Hepatic stellate cell (primary cell): ENCODE measurements around the gene YPEL2.
"Not testable (repeated sequence)": the region's sequence is repeated elsewhere in the genome, so short reads cannot be mapped to it uniquely, and the experiment has no call there.

Experiments used
- DNase-seq: peaks from one replicate; pipeline ENCODE4 v3.0.0; 2011; ENCODE audit warnings: low spot score

YPEL2 gene

DNA sequence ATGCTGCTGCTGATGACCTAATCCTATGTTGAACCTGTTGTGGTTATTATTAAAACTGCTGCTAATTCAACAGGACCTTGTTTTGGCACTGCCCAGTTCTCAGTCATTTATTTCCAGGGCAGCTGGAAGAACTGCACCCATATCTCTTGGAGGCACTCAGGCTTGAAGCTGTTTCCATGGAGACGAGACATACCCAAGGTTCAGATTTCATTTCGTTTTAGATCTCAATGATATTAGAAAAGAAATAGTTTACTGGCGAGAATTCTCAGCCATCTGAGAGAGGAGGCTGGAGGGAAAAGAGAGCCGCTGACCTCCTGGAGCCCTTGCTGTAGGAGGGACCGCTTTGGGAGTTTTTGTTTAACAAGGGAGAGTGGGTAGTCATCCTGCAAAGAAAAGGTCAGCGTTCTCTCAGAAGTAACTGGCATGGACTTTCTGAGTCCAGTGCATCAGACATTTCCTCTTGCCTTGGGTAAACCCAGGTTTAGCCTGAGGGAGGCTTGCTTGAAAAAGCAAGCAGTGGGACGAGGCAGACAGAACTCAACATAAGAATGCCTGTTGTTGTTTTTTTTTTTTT is 75.4 kb downstream of the YPEL2 start:
- peak; percentile 65 for DNase-seq

DNA sequence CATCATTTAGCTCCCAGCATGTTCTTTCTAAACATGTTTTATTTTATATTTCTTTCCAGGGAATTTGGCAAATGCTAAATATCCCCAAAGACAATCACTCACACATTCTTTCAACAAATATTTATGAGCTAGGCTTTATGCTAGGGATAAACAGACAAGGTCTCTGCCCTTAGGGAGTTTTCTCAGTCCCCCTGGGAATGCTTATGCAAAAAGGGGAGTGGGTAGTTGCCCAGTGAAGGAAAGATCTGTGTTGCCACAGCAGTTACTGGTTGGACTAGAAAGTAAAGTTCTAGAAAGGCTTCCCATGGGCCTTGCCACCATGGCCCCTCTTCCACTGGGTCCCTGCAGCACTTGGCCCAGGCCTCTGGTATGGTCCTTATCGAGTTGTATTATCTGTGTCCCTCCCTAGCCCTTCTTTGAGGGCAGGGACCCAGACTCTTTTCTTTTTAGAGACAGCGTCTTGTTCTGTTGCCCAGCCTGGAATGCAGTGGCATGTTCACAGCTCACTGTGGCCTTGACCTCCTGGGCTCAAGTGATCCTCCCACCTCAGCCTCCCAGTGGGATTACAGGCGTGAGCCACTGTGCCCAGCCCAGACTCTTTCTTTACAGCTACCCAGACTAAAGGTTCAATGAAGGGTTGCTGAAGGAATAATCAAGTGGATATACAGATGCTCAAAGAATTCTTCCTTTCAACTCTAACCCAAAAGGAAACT is 78.0 kb downstream of the YPEL2 start:
- DNase-seq = no peak

DNA sequence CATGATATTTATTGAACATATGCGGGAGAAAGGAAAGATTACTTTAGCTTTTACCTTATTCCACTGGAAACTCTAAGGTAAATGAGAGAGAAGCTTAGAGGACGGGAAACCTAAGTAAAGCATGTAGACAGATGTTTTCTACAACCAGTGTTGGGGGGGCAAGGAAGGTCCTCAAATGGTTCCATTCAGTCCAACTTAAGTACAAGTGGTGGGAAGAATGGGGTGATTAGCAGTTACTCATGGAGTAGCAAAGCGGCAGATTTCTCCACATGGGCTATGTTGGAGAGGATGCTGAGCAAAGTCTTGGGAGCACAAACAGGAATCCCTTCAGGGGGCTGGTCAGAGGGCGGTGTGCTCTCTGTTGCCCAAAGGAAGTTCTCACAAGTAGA is 78.6 kb downstream of the YPEL2 start:
- DNase-seq = no peak

DNA sequence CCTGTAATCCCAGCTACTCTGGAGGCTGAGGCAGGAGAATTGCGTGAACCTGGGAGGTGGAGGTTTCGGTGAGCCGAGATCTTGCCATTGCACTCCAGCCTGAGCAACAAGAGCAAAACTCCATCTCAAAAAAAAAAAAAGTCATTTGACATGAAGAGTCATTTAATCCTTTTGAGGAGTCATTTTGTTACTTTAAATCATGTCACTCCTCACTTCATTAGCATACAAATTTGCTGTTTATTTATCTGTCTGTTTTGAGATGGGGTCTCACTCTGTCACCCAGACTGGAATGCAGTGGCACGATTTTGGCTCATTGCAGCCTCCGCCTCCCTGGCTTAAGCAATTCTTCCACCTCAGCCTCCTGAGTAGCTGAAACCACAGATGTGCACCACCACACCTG is 81.0 kb downstream of the YPEL2 start:
- not testable (repeated sequence) for DNase-seq

DNA sequence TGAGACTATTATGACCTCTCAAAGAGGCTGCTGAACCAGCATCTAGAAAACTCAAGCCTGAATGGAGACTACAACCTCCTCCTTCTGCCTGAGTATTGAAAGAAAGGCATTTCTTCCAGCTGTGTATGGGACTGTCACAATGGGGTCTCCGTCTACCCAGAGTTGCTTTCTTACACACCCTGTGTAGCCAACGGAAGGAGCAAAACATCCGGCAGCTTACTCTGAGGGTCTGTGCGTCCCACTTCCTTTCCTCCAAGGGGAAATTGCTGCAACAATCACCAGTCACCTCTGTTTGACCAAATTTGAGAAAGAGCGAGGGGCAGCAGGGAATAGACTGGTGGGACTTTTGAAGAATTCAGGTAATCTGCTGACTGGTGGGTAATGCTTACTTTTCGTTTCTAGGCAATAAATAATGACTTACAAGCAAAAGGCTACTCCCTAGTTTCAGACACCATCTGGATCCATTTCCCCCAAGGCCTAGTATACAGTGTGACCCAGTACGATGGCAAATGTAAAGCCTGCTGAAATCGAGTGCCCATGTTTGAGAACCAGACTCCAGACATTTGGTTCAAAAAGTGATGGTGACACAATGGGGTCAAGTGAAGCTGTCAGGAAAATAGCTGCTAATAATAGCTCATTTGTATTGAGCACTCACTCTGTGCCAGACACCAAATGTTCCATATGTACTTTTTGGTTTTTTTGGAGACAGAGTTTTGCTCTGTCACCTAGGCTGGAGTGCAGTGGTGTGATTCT is 81.7 kb downstream of the YPEL2 start:
- no peak for DNase-seq

DNA sequence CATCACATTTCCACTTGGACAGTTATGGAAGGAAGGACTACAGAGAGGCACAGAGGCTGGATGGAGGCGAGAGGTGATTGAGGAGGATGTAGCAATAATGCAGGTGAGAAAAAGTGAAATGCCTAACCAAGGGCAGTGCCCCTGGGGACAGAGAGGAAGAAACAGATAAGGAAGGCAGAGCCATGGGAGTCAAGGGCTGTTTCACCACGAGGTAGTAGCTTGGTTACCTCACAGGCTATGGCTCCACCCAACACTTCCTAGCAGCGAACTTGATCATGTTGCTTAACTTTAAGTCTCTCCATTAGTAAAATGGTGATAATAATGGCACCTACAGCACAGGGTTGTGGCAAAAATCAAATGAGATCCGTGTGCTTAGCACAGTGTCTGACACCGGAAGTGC is 83.9 kb downstream of the YPEL2 start:
- DNase-seq = no peak

DNA sequence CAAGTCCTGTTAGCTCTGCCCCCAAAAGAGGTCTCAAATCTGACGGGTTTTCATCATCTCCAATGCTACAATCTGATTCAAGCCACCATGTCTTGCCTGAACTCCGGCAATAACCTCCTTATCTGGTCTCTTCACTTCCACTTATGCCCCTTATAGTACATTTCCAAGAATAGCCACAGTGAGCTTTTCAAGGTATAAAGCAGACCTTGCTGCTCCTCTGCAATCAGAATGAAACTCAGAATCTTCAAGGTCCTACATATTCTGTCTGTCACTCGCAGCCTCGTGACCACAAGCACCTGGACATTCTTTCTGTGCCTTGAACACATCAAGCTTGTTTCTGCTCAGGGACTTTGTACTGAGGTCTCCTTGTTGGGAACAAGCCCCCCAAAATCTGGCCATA is 84.7 kb downstream of the YPEL2 start:
- no peak for DNase-seq

DNA sequence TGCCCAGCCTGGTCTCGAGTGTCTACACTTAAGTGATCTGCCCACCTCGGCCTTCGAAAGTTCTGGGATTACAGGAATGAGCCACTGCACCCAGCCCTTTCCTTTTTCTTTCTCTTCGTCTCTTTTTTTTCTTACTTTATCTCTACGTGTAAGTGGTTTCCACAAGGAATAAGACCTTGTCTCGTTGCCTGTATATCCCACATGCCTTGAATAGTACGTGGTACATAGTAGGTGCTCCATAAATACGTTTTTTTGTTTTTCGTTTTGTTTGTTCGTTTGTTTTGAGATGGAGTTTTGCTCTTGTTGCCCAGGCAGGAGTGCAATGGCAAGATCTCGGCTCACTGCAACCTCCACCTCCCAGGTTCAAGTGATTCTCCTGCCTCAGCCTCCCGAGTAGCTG is 86.0 kb downstream of the YPEL2 start:
- DNase-seq = no peak

DNA sequence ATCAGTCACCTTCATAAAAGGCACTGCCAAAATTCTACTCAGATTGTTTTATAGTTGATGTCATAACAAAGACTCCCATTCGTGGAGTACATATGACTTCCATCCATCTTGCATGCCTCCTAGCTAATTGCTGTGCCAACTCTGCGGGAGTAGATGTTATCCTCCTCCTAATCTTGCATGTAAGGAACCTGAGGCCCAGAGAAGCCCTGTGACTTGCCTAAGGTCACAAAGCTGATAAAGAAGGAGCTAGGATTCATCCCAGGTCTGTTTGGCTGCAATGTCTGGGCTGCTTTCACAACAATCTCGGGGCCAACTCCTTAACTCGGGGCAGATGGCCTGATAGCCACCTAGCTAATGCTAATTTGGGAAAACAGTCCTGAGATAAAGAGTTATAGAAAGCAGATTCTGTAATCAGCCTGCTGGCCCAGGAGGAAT is 87.3 kb downstream of the YPEL2 start:
- no peak for DNase-seq

DNA sequence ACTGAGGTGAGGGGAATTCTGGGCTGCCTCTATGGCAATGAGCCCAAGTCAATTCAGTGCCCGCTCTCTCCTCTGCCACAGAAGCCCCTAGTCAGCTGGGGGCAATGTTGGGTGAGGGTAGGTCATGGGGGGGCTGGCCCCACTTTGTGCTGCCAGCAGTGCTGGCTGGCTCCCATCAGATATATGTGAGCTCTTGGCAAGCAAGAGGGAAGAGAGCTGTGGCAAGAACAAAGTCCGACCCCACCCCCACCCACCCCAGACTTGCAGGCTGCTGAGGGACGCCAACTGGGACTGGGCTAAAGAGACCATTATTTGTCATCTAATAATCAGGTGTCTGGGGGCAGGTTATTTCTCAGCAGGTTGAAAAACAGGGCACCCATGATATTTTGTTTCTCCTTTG is 89.4 kb downstream of the YPEL2 start:
- DNase-seq = no peak

DNA sequence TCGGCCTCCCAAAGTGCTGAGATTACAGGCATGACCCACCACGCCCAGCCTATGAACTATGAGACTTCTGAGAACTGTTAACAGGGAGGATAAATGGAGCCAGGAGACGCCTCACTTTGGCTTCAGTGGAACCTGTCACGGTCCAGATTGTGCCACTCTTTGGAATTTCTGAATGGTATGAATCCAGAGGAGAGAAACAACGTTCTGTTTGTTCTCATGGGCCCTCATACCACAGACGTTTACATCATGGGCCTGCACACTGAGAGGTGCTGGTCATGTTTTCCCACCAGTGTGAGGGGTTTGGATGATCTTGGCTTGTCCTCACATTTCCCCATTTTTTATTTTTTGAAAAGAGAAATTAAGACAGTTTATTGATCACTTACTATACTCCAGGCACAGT is 90.3 kb downstream of the YPEL2 start:
- no peak for DNase-seq

DNA sequence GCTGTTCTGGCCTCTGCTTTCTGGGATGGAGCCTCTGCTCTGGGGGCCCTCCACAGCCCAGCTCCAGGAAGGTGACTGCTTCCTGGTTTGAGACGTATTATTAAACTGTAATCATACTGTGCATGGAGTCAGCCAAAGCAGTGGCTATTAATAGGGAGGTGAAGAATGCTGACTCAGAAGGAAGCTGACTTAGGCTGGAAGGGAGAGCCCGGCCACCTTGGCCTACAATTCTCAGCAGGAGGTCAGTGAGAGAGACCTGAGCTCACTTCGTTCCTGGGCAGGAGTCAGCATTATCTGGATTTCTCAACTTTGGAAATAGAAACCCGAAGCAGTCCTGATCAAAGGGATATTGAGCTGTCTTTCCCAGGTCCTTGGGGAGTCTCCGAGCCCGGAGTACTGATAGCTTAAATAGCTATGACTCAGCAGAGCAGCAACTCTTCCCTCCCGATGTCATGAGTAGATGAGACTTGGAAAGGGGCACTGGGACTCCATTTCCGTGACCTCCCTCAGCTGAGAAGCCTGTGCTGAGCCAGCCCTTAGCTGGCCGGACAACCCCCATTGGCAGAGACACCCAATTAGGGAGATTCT is 91.8 kb downstream of the YPEL2 start:
- peak; percentile 69 for DNase-seq

DNA sequence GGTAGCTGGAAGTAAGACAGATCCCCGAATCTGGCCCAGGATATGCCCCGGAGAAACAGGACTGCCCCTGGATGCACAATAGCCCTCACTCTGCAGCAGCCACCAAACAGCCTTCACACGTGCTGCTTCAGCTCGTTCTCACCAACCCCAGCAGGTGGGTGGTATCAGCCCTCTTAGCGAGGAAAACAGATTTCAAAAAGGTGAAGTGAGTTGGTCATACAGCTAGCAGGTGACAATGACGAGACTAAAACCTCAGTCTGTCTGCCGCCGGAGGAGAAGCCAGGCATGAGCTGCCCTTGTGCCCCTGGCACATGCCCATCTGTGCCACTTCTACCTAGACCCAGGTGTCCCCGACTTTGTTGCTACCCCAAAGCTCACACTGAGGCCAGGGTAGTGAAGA is 92.4 kb downstream of the YPEL2 start:
- no peak for DNase-seq

DNA sequence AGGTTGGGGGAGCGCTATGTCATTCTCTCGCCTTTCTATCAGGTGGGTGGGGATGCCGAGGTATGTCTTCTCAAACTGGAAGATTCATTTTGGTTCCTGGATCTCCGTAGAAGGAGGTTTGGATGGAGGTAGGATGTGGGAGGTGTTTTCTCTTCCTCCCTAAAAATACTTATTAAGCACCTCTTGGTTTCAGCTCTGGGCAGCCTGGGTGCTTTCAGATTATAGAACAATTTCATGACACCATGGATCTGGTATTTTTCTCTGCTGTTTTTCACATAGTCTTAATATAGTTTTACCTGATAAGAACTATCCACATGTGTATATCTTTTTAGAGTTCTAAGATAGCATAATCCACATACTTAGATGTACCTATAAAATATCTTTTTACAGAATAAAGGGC is 92.9 kb downstream of the YPEL2 start:
- DNase-seq = no peak

DNA sequence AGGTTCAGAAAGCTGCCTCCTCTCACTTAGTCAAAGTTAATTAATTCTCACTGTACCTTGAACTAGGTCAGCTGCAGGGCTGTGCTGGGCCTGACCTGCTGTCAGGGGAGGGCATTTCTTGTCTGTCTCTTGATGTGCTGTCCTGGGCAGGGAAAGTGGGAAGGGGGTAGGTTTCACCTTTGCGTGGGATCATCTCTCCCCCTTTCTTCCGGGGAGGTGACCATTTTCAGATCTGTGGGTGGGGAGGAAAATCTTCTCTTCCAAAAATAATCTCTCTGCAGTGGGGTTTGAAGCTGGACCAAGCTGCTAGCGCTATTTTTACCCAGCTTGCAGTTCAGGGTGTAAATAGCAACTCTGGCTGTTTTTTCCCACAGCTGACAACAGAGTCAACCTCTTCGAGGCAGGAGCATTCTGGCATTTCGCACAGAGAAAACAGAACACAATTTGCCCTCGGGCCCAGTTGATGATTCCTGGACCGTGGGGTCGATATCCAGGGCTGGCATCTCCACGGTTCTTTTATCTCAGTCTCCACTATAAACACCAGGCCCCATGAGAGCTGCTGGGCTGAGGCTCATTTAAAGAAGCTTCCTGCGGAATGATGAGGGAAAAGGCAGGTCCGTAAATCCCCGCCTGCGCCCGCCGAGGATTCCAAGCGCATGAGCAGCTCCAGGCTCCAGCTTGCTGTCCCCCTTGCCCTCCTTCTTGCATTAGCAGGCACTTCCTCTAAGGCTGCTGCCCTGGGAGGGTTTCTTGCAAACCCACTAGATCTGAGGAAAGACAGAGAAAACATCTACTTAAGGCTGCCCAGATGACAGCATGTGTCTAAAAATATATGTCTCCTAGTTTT is 93.9 kb downstream of the YPEL2 start:
- DNase-seq = peak; percentile 72

DNA sequence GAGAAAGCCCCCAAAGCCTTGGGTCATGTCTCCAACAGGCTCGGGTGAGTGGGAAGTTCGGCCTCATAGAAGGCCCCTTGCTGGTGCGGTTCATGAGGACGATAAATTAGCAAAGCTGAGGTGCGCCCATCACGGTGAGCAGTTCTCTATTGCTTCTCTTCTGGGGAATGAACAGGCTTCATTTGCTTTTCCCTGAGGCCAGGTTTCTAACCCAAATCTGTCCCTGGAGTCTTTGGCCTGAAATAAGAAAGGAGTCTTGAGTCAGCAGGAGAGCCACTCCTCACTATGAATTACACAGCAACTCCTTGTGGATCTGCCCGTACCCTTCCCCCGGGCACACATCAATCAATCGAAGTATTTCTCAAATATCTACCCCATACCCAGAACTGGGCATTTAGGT is 94.6 kb downstream of the YPEL2 start:
- DNase-seq = no peak

DNA sequence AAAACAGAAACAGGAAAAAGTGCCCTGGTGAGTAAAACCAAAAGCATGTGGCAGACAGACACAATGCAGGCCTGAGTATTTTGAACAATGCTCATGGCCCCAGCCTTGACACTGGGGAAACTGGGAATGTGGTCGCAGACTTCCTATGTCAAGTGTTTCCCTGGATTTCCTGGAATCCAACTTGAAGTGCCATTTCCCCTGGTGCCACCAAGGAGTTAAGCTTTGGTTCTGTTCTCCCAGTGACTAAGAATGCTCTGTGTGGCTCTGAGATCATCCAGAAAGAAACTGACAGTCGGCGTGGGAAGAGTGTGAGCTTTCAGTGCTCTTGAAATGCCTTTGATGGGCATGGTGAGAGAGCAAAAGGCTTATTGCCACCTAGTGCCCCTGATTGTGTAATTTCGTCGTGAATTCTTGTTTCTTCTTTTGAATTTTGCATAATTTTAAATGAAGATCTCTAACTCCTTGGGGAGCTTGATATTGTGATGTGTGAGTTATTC is 96.0 kb downstream of the YPEL2 start:
- DNase-seq = peak; percentile 68

DNA sequence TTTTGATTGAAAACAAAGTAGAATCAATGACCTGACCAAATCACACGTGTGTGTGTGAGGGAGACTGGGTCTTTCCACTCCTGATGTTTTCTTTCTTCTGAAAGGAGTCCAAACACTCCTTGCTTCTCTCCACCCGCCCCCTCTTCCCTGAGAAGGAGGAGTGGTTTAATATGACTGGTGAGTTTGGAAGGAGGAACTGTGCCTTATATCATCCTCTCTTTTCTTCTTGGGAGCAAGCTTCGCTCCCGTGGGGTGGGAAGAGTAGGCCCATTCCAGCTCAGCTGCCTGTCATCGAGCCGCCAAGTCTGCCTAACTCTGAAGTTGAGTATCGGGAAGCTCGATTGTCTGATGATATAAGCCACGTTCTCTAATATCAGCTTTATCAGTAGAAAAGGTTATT is 96.5 kb downstream of the YPEL2 start:
- peak; percentile 73 for DNase-seq

DNA sequence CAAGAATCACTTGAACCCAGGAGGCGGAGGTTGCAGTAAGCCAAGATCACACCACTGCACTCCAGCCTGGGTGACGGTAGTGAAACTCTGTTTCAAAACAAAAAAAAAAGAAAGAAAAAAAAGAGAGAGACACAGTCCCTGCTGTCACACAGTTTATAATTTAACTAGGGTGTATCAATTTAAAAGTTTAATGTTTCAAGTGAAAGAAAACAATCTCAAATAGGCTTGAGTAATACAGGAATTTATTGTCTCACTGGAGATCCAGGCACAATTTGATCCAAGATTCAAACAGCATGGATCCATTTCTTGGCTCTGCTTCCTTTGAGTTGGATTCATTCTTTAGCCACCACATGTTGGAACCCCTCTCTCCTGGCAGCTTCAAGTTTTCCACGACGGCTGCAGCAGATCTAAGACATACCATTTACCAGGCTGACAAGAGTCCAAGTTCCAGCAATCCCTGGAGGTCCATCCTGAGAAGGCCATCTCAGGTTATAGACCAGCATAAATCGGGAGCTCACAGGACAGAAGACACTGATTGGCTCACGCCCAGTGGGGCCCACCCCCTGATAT is 97.5 kb downstream of the YPEL2 start:
- DNase-seq = no peak

DNA sequence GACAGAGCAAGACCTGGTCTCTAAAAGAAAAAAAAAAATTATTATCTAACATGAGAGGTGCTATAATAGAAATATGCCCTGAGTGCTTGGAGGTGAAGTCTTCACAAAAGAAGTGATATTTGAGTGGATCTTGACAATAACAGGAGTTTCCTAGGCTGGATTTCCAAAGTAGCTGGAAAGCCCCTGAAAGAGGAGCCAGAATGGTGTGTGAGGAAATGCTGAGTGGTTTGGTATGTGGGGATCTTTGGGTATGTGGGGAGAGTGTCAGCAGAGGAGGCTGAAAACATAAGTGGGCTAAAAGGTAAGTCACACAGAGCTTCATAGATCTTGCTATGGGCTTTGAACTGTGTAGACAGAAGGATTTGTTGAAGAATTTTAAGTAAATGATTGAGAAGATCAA is 100.1 kb downstream of the YPEL2 start:
- DNase-seq = no peak

DNA sequence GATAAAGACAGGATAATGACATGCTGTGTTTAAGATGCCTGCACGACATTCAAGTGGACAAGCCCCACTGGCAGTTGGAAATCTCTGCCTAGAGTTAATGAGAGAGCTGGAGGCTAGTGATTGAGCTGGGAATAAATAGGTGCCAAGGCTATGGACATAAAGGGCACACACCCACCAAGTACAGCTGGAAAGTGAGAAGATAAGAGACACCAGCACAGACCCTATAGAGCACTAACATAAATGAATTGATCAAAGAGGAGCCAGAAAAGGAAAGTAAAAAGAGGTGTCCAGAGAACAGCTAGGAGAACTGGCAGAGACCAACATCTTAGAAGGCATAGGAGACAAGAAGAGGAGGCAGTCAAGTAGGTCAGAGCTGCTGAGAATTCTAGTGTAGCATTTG is 101.2 kb downstream of the YPEL2 start:
- DNase-seq = no peak

DNA sequence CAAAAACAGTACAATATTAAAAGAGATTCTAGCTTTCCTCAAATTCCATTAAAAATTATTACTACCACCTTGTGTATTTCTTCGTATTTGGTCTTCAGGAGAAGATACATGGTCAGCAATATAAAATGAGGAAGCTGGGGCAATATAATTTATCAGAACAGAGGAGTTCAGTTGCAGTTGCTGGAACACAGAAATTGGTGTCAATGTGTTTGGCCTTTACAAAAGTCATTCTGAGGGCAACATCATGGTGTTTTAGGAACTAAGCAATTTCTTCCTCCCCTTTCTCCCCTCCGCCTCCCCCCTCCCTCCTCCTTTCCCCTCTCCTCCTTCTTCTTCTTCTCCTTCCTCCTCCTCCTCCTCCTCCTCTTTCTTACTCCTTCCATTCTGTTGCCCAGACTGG is 102.1 kb downstream of the YPEL2 start:
- no peak for DNase-seq
